Neural cell (in vitro differentiated cells): Measurements from ENCODE around the gene ADH4. TPM values are rescaled to one million over a fixed set of nuclear protein-coding genes. Genes with fewer than 3 reads are reported as not detected.

Experiments used
- H2AFZ ChIP-seq: fragments of 200-600, 300-800 bp; sonication (generic), shearing (Covaris generic); 2 replicates; pipeline ENCODE4 v1.6.0; 2014; ENCODE audit warnings: low read depth, mild to moderate bottlenecking, antibody characterized with exemption, low read length, moderate library complexity
- H3F3A ChIP-seq: fragments of 200-600 bp; shearing (Covaris generic); 2 replicates; pipeline ENCODE4 v1.6.1; 2016; ENCODE audit warnings: mild to moderate bottlenecking, moderate library complexity, mixed read lengths, antibody characterized with exemption, low read length; ENCODE audit not compliant: insufficient read depth, poor library complexity, severe bottlenecking
- H3K27ac ChIP-seq: fragments of 200-600, 300-800 bp; sonication (generic), shearing (Covaris generic); 2 replicates; pipeline ENCODE4 v1.5.1; 2014; ENCODE audit warnings: mild to moderate bottlenecking, low read length, moderate library complexity
- H3K27me3 ChIP-seq: fragments of 300-800, 200-600 bp; sonication (generic), shearing (Covaris generic); 2 replicates; pipeline ENCODE4 v1.6.0; 2014; ENCODE audit warnings: mild to moderate bottlenecking, low read depth, low read length, moderate library complexity; ENCODE audit not compliant: insufficient read depth
- H3K36me3 ChIP-seq: fragments of 300-800, 200-600 bp; sonication (generic), shearing (Covaris generic); 2 replicates; pipeline ENCODE4 v1.5.1; 2014; ENCODE audit warnings: mild to moderate bottlenecking, antibody characterized with exemption, low read length, moderate library complexity; ENCODE audit not compliant: insufficient read depth
- H3K4me2 ChIP-seq: fragments of 300-800, 200-600 bp; sonication (generic), shearing (Covaris generic); 2 replicates; pipeline ENCODE4 v1.6.0; 2014; ENCODE audit warnings: mild to moderate bottlenecking, low read length
- H3K4me3 ChIP-seq: fragments of 300-800, 200-600 bp; sonication (generic), shearing (Covaris generic); 2 replicates; pipeline ENCODE4 v1.5.1; 2014; ENCODE audit warnings: mild to moderate bottlenecking, low read length, moderate library complexity
- H3K79me2 ChIP-seq: fragments of 200-600 bp; shearing (Covaris generic); replicated peaks from 2 replicates; pipeline ENCODE4 v1.6.0; 2014; ENCODE audit warnings: mild to moderate bottlenecking, low read length, moderate library complexity; ENCODE audit not compliant: insufficient read depth
- H3K9ac ChIP-seq: fragments of 300-800, 200-600 bp; sonication (generic), shearing (Covaris generic); 2 replicates; pipeline ENCODE4 v1.6.1; 2016; ENCODE audit warnings: mild to moderate bottlenecking, low read length, mixed read lengths
- H3K9me2 ChIP-seq: fragments of 200-600 bp; shearing (Covaris generic); 2 replicates; pipeline ENCODE4 v1.6.1; 2016; ENCODE audit warnings: mild to moderate bottlenecking, low read length, mixed read lengths; ENCODE audit not compliant: insufficient read depth
- H3K9me3 ChIP-seq: fragments of 200-600, 300-800 bp; sonication (generic), shearing (Covaris generic); 2 replicates; pipeline ENCODE4 v1.6.1; 2016; ENCODE audit warnings: mild to moderate bottlenecking, mixed run types, low read length, moderate library complexity, mixed read lengths
- H4K20me1 ChIP-seq: fragments of 200-600 bp; shearing (Covaris generic); 2 replicates; pipeline ENCODE4 v1.6.1; 2016; ENCODE audit warnings: mild to moderate bottlenecking, mixed run types; ENCODE audit not compliant: insufficient read depth
- EP300 ChIP-seq: fragments of 450-650 bp; conservative IDR thresholded peaks from 2 replicates; pipeline ENCODE4 v1.6.1; 2014; ENCODE audit warnings: antibody characterized with exemption, mild to moderate bottlenecking, moderate library complexity; ENCODE audit not compliant: poor library complexity, severe bottlenecking
- EZH2 ChIP-seq: fragments of 200-600, 300-800 bp; shearing (Covaris generic), sonication (generic); IDR thresholded peaks from 2 replicates; pipeline ENCODE4 v1.6.1; 2014; ENCODE audit warnings: antibody characterized with exemption, low read length, borderline replicate concordance, mild to moderate bottlenecking; ENCODE audit not compliant: insufficient read depth, poor library complexity, severe bottlenecking
- MXI1 ChIP-seq: fragments of 450-650 bp; conservative IDR thresholded peaks from 2 replicates; pipeline ENCODE4 v1.6.1; 2014; ENCODE audit warnings: antibody characterized with exemption, mild to moderate bottlenecking; ENCODE audit not compliant: poor library complexity, severe bottlenecking
- POLR2AphosphoS5 ChIP-seq: IDR thresholded peaks from 2 replicates; pipeline ENCODE4 v1.6.1; 2012
- RAD21 ChIP-seq: fragments of 450-650 bp; conservative IDR thresholded peaks from 2 replicates; pipeline ENCODE4 v1.6.1; 2014; ENCODE audit warnings: antibody characterized with exemption, mild to moderate bottlenecking, moderate library complexity
- SMC3 ChIP-seq: fragments of 450-650 bp; conservative IDR thresholded peaks from 2 replicates; pipeline ENCODE4 v1.6.1; 2014; ENCODE audit warnings: antibody characterized with exemption, mild to moderate bottlenecking, moderate library complexity; ENCODE audit not compliant: poor library complexity
- TAF1 ChIP-seq: IDR thresholded peaks from 2 replicates; pipeline ENCODE4 v1.6.1; 2012; ENCODE audit warnings: low read depth
- polyA plus RNA-seq: library from polyadenylated mRNA; depleted of rRNA; stranded (reverse); fragments of >200 nt; gene quantifications from 2 replicates; pipeline ENCODE4 v1.2.3, GENCODE V29; 2014
- TF ChIP-seq, protein P1 (sequence below): fragments of 450-650 bp; IDR thresholded peaks from 2 replicates; pipeline ENCODE4 v1.5.1; 2014; ENCODE audit warnings: antibody characterized with exemption, mild to moderate bottlenecking, moderate library complexity; ENCODE audit not compliant: poor library complexity, severe bottlenecking
- TF ChIP-seq, protein P2 (sequence below): IDR thresholded peaks from 2 replicates; pipeline ENCODE4 v1.6.1; 2012; ENCODE audit warnings: borderline replicate concordance

ADH4 gene
- polyA plus RNA-seq, 1 donor from 2014 or later: not detected

DNA sequence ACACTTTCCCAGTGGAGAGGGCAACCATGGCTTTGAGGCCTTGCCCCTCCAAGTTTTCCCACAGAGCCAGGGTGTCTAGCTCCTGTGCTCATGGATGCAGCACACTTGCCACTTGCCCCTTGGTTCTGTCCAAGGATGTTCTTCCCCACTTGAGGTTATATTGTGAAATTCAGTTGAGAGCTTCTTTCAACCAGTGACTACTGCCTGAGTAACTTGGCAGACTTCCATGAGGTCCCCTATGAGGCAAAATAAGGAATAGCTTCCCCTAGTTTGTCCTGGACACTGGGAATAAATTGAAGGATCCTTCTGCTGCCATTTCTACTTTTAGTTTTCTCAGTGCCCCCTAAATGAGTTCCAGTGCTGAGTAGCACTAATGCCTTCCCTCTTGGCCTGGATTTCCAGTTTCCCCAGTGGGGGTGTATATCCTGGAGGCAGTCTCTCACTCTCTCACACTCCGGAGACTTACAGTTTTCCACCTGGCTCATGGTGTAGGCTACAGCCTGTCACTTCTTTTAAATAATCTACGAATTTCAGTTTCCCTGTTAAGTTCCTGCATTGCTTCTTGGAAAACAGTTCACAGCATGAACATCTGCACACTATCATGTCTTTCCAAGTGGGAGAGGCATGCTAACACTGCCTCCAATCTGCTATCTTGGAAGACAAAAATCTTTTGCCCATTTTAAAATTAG is 36.4 kb upstream of the ADH4 start:
- Histone ChIP-seq H3K9me3 (no peaks in the 10 kb centered on the region), H3K4me3 (no peak overlapping the region), H3K9me2 (no peaks in the 10 kb centered on the region), H4K20me1 (no peaks in the 10 kb centered on the region), H2AFZ (no peak overlapping the region), H3F3A (no peaks in the 10 kb centered on the region), H3K9ac (no peak overlapping the region), H3K36me3 (no peaks in the 10 kb centered on the region), H3K79me2 (no peaks in the 10 kb centered on the region), H3K27ac (no peak overlapping the region), H3K27me3 (no peaks in the 10 kb centered on the region), H3K4me2 (no peak overlapping the region)
- TF ChIP-seq, protein P1, sequence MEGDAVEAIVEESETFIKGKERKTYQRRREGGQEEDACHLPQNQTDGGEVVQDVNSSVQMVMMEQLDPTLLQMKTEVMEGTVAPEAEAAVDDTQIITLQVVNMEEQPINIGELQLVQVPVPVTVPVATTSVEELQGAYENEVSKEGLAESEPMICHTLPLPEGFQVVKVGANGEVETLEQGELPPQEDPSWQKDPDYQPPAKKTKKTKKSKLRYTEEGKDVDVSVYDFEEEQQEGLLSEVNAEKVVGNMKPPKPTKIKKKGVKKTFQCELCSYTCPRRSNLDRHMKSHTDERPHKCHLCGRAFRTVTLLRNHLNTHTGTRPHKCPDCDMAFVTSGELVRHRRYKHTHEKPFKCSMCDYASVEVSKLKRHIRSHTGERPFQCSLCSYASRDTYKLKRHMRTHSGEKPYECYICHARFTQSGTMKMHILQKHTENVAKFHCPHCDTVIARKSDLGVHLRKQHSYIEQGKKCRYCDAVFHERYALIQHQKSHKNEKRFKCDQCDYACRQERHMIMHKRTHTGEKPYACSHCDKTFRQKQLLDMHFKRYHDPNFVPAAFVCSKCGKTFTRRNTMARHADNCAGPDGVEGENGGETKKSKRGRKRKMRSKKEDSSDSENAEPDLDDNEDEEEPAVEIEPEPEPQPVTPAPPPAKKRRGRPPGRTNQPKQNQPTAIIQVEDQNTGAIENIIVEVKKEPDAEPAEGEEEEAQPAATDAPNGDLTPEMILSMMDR: no peak
- TF ChIP-seq EZH2: no peak
- no peak for TF ChIP-seq POLR2AphosphoS5
- no peak for TF ChIP-seq MXI1
- no peak for TF ChIP-seq SMC3
- TF ChIP-seq, protein P2, sequence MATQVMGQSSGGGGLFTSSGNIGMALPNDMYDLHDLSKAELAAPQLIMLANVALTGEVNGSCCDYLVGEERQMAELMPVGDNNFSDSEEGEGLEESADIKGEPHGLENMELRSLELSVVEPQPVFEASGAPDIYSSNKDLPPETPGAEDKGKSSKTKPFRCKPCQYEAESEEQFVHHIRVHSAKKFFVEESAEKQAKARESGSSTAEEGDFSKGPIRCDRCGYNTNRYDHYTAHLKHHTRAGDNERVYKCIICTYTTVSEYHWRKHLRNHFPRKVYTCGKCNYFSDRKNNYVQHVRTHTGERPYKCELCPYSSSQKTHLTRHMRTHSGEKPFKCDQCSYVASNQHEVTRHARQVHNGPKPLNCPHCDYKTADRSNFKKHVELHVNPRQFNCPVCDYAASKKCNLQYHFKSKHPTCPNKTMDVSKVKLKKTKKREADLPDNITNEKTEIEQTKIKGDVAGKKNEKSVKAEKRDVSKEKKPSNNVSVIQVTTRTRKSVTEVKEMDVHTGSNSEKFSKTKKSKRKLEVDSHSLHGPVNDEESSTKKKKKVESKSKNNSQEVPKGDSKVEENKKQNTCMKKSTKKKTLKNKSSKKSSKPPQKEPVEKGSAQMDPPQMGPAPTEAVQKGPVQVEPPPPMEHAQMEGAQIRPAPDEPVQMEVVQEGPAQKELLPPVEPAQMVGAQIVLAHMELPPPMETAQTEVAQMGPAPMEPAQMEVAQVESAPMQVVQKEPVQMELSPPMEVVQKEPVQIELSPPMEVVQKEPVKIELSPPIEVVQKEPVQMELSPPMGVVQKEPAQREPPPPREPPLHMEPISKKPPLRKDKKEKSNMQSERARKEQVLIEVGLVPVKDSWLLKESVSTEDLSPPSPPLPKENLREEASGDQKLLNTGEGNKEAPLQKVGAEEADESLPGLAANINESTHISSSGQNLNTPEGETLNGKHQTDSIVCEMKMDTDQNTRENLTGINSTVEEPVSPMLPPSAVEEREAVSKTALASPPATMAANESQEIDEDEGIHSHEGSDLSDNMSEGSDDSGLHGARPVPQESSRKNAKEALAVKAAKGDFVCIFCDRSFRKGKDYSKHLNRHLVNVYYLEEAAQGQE: no peak
- no peak for TF ChIP-seq RAD21
- no peak for TF ChIP-seq EP300
- no peak for TF ChIP-seq TAF1

DNA sequence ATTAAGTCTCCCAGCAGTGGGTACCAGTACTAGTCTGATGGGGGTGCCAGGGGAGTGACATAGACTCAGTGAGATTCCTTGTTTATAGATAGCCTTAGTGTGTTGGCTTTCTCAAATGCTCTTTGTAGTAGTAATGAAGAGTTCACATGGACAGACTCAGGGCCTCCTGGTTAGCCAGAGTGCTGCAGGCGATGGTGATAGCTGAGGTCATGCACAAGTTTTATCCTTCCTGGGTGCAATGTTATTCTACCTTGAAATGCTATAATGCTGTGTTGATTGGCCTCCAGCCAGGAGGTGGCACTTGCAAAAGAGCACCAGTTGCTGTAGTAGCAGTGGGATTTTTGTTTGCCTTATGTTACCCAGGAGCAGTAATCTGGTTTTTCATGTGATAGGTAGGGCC is 35.5 kb upstream of the ADH4 start:
- no peak overlapping the region for H3K9ac ChIP-seq
- H3F3A ChIP-seq: no peaks in the 10 kb centered on the region
- TF ChIP-seq MXI1: no peak
- TF ChIP-seq TAF1: no peak
- TF ChIP-seq RAD21: no peak
- TF ChIP-seq POLR2AphosphoS5: no peak
- no peak for TF ChIP-seq EP300
- TF ChIP-seq SMC3: no peak
- TF ChIP-seq, protein P1: no peak
- TF ChIP-seq, protein P2: no peak
- no peak for TF ChIP-seq EZH2
- no peaks in the 10 kb centered on the region for H3K36me3 ChIP-seq
- H2AFZ ChIP-seq: no peak overlapping the region
- no peak overlapping the region for H3K4me2 ChIP-seq
- no peaks in the 10 kb centered on the region for H3K27me3 ChIP-seq
- H3K79me2 ChIP-seq: no peaks in the 10 kb centered on the region
- H3K4me3 ChIP-seq: no peak overlapping the region
- H3K27ac ChIP-seq: no peak overlapping the region
- H4K20me1 ChIP-seq: no peaks in the 10 kb centered on the region
- no peaks in the 10 kb centered on the region for H3K9me3 ChIP-seq
- H3K9me2 ChIP-seq: no peaks in the 10 kb centered on the region
